Measurements from ENCODE around the gene USP32.
"Not testable (repeated sequence)": the region's sequence is repeated elsewhere in the genome, so short reads cannot be mapped to it uniquely, and the experiment has no call there.

The USP32 gene

DNA sequence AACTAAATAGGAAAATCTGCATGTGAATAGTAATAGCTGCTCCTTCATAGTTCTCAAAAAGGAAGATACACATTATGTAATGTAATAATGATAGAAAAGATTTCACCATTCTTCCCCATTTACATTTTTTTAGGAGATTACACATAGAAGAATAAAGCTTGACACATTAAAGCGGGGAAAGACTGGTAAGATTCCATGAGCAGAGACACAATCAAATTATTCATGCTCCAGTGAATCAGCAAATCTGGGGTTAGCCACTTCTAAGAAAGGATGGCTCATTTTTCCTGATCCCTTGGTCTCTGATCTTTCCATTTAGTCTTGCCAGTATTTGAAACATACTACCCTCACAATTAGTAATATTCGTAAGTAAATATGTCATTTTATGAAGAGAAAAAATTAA is 160.2 kb downstream of the USP32 start:
- DNase-seq (ENCODE audit: low read depth in 3 of 3): no peak

DNA sequence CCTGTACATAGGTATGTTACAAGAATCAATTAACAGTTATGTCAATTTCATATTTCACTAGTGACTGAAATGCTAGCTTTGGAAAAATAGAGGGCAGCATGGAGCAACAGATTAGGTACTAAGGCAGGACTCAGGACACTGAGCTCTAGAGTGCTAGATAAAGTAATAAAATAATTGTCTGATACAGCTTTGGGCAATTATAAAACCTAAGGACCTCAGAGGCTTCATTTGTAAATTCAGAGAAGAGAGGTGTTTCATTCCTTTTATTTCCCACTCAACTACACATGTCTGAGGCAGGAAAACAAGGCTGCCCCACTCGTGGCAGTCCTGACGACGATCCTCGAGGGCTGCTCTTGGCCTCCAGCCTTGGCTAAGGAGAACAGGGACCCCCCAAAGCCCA is 160.7 kb downstream of the USP32 start:
- no peak for DNase-seq (ENCODE audit: low read depth in 3 of 3)

DNA sequence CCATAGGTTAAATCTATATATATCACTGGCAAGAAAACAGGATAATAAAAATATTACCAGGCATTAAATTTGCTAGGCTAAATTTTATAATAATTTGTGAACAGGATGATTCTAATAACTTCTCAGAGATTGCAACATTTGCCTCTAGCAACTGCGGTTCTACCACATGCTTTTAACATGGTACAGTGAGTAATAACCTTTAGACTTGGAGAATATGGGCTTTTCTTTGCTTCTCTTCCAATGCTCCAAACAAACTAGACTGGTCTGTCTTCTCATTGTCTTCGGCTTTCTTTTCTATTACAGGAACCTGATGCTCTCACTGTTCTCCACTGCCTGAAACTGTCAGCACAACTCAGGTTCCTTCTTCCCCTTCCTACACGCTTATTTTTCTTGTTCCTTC is 161.6 kb downstream of the USP32 start:
- DNase-seq (ENCODE audit: low read depth in 3 of 3): no peak

DNA sequence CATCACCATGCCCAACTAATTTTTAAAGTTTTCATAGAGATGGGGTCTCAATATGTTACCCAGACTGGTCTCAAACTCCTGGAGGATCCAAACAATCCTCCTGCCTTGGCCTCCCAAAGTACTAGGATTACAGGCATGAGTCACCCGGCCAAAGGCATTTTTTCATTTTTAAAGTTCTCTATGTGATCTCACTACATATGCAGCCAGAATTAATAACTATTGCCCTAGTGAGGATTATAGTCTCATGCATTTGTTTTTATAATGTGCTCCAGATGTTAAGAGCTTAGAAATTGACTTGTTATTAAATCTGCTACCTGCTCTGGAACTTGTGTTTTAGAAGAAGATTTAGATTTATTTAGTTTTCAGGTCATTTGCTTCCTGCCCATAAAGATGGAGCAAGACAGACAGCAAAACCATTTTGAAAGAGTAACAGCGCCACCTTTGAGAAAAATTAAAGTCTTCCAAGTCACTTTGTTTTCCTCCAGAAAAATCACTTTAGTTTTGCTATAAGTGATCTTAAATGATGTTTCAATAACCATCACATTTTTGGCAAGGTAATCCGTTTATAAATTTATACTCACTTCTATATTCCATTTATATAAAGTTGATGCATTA is 162.6 kb downstream of the USP32 start:
- DNase-seq (ENCODE audit: low read depth in 3 of 3): no peak

DNA sequence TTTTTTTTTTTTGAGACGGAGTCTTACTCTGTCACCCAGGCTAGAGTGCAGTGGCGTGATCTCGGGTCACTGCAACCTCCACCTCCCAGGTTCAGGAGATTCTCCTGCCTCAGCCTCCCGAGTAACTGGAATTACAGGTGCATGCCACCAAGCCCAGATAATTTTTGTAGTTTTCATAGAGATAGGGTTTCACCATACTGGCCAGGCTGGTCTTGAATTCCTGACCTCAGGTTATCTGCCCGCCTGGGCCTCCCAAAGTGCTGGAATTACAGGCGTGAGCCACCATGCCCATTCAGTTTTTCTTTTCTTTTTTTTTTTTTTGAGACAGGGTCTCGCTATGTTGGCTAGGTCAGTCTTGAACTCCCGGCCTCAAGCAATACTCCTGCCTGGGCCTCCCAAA is 164.7 kb downstream of the USP32 start:
- DNase-seq (ENCODE audit: low read depth in 3 of 3): not testable (repeated sequence)

DNA sequence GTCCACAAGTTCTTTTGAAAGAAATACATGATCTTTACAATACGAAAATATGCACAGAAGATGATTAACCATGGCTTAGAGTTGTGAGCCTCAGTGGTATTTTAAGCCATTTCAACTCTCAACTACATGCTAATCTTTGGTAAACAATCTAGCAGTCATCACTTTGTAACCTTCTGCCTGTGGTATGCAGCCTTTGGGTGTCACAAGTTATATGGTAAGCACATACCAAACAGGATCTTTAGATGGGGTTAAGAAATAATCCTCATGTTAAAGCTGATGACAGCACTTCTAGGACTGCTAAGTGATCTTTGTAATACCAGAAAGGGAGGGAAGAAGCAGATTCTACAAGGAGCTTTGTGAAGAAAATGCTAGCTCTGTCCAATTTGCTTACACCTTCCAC is 167.9 kb downstream of the USP32 start:
- DNase-seq (ENCODE audit: low read depth in 3 of 3): no peak

DNA sequence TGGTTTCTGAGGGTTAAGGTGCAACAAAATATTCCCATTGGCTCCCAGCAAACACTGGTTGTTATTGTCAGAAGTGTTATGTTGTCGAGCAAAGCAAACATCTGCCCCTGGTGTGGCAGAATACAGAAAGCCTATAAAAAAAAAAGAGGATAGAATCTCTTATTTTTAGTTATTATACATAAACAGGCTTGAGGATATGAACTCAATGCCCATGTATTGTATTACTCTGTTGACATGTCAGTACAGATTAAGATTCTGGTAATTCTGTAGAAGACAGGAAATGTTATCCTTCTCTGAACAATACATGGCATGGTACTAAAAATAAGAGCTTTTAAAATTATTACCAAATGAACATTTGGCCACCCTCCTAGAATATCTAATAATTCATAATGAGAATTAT is 168.5 kb downstream of the USP32 start:
- DNase-seq (ENCODE audit: low read depth in 3 of 3): no peak

DNA sequence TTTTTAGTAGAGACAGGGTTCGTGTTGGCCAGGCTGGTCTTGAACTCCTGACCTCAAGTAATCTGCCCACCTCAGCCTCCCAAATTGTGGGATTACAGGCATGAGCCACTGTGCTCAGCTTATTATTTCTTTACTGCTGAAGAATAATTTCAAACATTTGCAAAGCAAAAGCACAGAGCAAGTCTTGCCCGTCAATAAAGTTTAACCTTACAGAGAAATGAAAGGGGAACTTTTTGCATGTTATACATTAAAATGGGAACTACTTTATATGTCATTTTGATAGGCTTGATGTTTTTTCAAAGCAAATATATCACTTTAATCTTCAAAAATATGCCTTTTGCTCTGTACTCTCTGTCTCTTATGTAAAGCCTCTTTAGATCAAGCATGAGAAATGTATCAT is 173.2 kb downstream of the USP32 start:
- not testable (repeated sequence) for DNase-seq (ENCODE audit: low read depth in 3 of 3)

DNA sequence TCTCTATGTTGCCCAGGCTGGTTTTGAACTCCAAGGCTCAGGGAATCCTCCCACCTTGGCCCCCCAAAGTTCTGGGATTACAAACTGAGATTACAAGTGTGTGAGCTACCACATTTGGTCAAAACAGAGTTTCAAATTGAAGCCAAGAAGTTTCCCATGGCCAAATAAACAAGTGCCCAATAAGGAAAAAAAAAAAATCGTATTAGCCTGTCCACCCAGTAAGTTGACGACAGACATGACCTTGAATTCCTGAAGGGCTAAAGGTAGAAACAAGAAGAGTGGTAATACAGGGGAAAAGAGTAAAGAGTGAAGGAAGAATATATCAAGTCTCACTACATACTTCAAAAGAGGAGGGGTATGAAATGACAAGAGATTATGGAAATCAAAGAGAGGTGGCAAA is 176.0 kb downstream of the USP32 start:
- not testable (repeated sequence) for DNase-seq (ENCODE audit: low read depth in 3 of 3)

DNA sequence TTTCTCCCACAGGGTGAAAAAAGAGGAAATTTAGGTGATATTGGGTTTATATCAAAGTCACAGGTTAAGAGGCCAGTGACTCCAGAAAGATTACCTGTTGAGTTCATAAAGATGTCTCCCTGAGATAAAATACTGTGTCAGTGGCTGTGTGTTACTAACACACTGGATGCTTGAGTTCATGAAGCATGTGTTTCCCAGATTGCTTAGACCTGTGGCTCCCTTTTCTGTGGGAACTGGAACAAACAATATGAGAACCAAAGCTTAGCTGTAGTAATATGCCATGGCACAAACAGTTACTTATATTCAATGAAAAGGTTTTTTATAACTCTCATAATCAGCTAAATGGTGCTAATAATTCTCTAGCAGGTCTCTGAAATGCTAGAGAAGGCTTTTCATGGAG is 180.7 kb downstream of the USP32 start:
- not testable (repeated sequence) for DNase-seq (ENCODE audit: low read depth in 3 of 3)

DNA sequence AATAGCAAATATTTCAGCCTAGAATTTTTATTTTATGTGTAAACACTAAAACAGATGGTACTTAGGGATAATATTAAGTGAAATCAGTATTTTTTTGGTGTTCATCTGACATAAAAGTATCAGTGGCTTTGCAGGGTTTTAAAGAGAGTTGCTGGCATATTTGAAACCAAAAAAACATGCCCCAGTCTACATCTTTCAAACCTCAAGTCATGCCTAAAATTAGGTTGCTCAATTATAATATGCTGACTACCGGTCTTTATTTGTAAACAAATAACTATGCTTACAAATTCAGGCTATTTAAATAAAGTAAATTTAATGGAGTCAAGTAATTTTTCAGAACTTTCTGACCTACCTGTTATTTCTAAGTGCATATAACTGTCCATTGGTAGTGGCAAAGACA is 183.6 kb downstream of the USP32 start:
- DNase-seq (ENCODE audit: low read depth in 3 of 3): not testable (repeated sequence)

DNA sequence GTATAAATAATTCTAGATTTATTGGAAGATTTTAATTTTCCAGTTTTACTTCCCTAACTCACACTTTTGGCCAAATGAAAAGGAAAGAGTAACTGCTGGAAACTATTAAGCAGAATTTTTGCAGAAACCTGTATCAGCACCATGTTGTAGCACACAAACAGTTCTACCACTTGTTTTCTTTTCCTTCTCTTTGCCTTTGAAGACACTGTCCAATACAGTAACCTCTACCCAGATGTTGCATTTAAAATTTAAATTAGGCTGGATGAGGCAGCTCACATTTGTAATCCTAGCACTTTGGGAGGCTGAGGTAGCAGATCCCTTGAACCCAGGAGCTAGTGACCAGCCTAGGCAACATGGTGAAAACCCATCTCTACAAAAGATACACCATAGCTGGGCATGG is 186.2 kb downstream of the USP32 start:
- not testable (repeated sequence) for DNase-seq (ENCODE audit: low read depth in 3 of 3)

DNA sequence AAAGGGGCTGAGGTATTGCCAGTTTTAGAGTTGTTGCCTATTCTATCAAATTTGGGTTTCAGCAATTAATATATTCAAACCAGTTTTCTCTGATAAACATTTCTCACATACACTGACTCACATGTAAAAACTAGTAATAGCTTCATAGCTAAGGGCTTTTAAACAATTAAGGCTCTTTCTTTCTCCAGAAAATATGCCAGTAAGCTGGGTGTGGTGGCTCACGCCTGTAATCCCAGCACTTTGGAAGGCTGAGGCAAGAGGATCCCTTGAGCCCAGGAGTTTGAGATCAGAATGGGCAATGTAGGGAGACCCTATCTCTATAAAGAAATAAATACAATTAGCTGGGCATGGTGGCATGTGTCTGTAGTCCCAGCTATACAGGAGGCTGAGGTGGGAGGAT is 193.3 kb downstream of the USP32 start:
- DNase-seq (ENCODE audit: low read depth in 3 of 3): not testable (repeated sequence)

DNA sequence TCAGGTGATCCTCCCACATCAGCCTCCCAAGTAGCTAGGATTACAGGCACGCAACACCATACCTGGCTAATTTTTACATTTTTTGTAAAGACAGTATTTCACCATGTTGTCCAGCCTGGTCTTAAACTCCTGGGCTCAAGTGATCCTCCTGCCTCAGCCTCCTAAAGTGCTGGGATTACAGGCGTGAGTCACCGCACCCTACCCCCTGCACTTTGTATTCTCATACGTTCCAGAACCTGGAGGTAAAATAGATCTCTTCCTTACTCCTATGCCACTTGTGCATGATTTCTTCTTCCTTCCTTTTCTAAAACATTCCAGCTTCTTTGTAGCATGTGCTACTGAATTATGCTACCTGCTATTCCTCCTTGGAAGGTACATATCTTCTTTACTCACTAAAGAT is 197.8 kb downstream of the USP32 start:
- DNase-seq (ENCODE audit: low read depth in 3 of 3): not testable (repeated sequence)

DNA sequence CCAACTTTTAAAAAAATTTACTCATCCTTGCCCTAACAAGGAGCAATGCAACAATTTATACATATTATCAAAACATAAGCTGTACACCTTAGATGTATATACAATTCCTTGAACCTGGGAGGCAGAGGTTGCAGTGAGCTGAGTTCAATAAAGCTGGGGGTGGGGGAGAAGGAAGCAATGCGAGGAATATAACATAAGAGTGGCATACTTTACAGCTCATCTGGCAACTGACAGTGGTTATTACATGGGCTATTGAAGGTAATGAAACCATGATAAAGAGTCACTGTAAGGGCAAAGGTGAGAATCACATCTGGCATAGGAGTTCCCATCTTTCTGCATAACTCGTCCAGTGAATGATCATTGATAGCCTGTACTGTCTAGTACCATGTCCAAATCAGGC is 198.5 kb downstream of the USP32 start:
- DNase-seq (ENCODE audit: low read depth in 3 of 3): no peak

DNA sequence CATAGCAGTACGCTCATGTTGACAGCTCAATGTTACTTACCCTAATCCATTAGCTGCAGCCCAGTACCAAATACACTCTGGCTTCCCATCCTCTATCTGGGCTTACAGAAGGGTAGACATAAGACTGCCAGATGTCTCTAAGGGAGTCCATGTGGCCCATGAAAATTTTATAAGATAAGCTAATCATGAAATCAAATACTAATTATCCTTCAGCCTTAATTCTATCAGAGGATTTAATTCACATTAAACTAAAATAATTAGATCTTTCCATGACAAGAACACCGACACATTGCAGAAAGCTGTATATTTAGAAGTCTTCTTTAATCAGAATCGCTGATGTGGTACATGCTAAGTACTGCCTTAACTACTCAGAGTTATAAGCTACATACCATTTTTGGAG is 198.9 kb downstream of the USP32 start:
- DNase-seq (ENCODE audit: low read depth in 3 of 3): not testable (repeated sequence)

DNA sequence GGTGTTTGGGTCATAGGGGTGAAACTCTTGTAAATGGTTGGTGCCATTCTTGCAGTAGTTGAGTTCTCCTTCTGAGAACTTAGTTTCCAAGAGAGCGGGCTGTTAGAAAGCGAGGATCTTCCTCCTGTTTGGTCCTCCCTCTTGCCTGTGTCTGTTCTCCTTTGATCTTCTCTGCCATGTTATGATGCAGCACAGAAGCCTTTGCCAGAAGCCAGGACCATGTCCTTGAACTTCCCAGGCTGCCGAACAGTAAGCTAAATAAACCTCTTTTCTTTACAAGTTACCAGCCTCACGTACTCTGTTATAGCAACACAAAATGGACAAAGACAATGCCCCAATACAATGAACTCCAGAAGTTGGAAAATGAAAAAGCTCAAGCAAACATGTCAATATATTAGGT is 201.9 kb downstream of the USP32 start:
- DNase-seq (ENCODE audit: low read depth in 3 of 3): not testable (repeated sequence)

DNA sequence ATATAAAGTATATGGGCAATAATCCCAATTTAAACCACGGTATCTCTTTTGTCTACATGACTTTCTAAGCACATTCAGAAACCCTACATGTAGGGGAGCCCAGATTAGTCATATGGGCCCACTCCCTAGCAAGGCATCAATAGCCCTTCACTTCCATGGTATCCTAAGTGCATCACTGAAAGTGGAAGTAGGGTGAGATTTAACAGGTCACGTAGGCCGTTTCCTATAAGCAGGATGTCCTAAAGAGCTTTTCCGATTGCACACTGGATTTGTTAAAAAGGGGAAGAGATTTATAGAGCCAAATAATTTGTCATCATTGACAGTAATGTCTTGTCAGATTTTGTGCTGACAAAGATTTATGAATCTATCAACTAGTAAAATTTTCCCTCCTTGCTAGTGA is 203.2 kb downstream of the USP32 start:
- no peak for DNase-seq (ENCODE audit: low read depth in 3 of 3)

DNA sequence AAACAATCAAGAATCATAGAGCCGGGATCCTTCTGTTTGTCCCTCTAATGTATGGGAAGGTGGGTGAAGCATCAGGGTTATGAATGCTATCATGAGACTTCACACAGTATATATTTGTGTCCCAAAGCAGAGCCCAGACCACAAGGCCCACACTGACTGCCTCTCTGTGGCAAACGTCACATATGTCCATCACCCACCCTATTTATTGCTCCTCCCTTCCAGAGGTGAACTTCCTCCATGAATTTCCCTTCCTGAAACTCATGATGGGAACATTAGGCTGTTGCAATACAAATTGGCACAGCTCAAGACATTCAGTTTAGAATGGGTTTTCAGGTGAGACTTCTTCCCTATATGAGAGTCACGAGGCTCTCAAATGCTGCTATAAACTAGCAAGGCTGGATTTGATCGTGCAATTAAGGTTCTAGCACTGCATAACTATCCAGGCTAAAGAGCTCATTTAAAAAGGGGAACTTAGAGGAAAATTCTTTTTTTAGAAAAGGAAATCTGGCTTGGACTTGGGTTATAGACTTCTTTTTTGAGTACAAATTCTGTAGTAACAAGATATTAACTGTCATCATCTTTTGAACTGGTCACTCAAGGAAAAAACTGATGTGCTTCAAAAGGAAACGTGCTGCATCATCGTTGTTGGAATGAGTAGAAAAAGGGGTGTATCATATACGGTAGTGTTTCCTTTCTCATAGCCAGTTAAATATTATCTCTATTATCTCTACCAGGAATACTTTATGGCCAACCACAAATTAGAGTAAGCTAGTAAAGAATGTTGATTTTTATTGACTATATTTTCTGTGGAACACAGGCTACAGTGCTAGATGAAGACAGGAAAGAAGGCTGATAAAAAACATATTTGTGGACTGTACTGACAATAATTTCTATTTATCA is 204.8 kb downstream of the USP32 start:
- DNase-seq (ENCODE audit: low read depth in 3 of 3): not testable (repeated sequence)

DNA sequence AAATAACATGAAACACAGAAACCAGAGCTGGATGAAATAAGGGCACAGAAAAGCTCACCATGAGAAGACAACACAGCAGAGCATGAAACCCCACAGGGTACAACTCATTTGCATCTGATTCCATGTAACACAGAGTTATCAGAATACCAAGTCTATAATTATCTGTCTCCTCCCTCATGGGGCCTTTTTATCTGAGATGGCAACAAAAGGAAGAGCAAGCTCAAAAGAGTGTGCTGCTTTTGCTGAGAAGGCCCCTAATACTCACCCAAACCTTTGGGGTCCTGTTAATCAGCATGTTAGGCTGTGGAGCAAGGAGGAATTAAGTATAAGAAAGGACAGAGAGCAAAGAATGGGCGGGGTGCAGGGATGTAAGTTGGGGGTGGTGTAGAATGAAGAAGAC is 205.6 kb downstream of the USP32 start:
- not testable (repeated sequence) for DNase-seq (ENCODE audit: low read depth in 3 of 3)

DNA sequence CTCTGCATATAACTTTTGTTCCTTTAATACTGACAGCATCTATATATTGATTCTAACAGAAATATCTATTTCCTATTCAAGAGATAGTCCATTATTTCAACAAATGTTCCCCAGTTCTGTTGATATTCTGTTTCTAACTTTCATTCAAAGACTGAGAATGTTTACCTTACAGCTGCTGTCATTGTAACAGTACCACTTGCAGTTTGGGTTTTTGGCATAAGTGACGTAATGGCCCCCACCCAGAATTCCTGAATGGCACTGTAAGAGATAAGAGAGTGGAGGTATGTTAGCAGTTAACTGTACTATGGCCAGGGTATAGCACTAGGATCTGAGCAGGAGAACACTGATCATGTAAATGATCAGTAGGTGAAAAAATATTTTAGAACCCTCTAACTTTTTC is 211.6 kb downstream of the USP32 start:
- not testable (repeated sequence) for DNase-seq (ENCODE audit: low read depth in 3 of 3)

DNA sequence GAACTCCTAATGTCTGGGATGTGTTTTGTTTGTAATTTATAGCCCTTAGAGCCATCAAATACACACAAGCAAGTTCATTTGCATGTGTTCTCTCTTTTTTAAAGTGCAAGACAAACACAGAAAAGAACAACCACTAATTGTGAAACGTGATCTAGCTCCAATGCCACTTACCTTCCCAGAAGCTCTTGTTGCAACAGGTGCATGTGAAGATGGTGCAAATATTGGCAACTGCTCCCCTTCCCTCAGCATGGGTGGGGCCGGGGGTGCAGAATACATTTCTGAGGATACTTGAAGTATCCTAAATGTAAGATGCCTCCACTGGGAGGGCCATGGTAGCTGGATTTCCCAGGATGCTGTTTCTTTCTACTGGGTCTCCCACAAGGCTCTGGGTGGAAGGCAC is 213.8 kb downstream of the USP32 start:
- not testable (repeated sequence) for DNase-seq (ENCODE audit: low read depth in 3 of 3)

DNA sequence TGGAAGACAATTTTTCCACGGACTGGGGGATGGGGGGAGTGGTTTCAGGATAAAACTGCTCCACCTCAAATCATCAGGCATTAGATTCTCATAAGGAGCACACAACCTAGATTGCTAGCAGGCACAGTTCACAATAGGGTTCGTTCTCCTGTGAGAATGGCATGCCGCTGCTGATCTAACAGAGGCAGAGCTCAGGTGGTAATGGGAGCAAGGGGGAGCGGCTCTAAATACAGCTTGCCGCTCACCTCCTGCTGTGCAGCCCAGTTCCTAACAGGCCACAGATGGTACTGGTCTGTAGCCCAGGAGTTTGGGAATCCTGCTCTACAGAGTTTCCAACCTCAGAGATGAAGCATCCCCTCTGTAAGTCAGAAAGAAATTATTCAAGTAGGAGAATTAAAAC is 215.2 kb downstream of the USP32 start:
- not testable (repeated sequence) for DNase-seq (ENCODE audit: low read depth in 3 of 3)
